ENCODE results near the gene BMPR2. TPM values are rescaled to one million over a fixed set of nuclear protein-coding genes. Genes with fewer than 3 reads are reported as not detected.

Gene BMPR2
- total RNA-seq, 1 donor from 2014 or later, result 11.8 TPM

DNA sequence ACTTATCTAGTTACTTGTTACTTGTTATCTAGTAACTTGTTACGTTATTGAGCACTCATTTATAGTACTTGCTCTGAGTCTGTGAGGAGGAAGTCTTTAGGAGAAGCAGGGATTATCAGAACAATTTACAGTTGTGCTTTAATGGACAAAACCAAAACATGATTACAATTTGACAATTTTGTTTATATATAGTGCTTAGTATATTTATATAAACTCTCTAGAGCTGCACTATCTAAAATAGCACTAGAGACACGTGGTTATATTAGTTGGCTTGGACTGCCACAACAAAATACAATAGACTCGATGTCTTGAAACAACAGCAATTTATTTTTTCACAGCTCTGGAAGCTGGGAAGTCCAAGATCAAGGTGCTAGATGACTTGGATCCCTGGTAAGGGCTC is 78.4 kb downstream of the BMPR2 start:
- H3K4me1 ChIP-seq, result no peaks in the 10 kb centered on the region
- H3K27me3 ChIP-seq, result no peaks in the 10 kb centered on the region
- no peak overlapping the region for H3K4me2 ChIP-seq
- Mint-ChIP-seq H3K4me3 (no peak overlapping the region), H3K4me1 (no peaks in the 10 kb centered on the region), H3K9me3 (peaks cover 2% of the 10 kb centered on the region), H3K27ac (no peak overlapping the region), H3K36me3 (peaks cover 13% of the 10 kb centered on the region), H3K27me3 (ENCODE audit: insufficient read depth, low read depth) (peaks cover 2% of the 10 kb centered on the region)
- H3K4me3 ChIP-seq, result no peak overlapping the region
- no peak overlapping the region for H3K9ac ChIP-seq
- TF ChIP-seq EZH2 (IDR thresholded peaks at IDR 0.05) (no peak), EZH2phosphoT487 (IDR thresholded peaks at IDR 0.05) (no peak), CTCF (IDR thresholded peaks at IDR 0.05) (no peak)
- no peak for DNase-seq (ENCODE audit: low spot score)
- H3K36me3 ChIP-seq, result no peaks in the 10 kb centered on the region
- no peak overlapping the region for H2AFZ ChIP-seq (replicated peaks)
- no peak overlapping the region for H3K27ac ChIP-seq
- H3F3A ChIP-seq (ENCODE audit: low read depth), result no peaks in the 10 kb centered on the region
- H4K20me1 ChIP-seq (ENCODE audit: low read depth), result no peaks in the 10 kb centered on the region
- H3K79me2 ChIP-seq (ENCODE audit: low read depth), result no peaks in the 10 kb centered on the region
- H3K9me3 ChIP-seq (ENCODE audit: low read depth), result no peaks in the 10 kb centered on the region

DNA sequence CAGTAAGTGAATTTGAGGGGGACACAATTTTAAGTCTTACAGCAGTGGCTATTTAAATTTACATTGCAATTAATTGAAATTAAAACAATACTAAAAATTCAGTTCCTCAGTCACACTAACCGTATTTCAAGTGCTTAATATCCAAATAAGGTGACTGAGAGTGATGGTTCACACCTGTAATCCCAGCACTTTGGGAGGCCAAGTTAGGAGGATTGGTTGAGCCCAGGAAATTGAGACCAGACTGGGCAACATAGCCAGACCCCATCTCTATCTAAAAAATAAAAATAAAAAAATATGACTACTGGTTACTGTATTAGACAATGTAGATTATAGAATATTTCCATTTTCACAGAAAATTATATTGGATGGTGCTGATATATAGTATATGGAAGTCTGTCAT is 79.0 kb downstream of the BMPR2 start:
- Histone ChIP-seq H3K4me3 (no peak overlapping the region), H3K79me2 (ENCODE audit: low read depth) (no peaks in the 10 kb centered on the region), H3K4me2 (no peak overlapping the region), H3K36me3 (peaks cover 1% of the 10 kb centered on the region), H3K9ac (no peak overlapping the region), H2AFZ (replicated peaks) (no peak overlapping the region), H3K27ac (no peak overlapping the region), H3K9me3 (ENCODE audit: low read depth) (no peaks in the 10 kb centered on the region), H4K20me1 (ENCODE audit: low read depth) (no peaks in the 10 kb centered on the region), H3K4me1 (no peaks in the 10 kb centered on the region), H3K27me3 (no peaks in the 10 kb centered on the region), H3F3A (ENCODE audit: low read depth) (no peaks in the 10 kb centered on the region)
- H3K4me3 Mint-ChIP-seq, result no peak overlapping the region
- no peak for DNase-seq (ENCODE audit: low spot score)
- H3K27me3 Mint-ChIP-seq (ENCODE audit: insufficient read depth, low read depth), result peaks cover 2% of the 10 kb centered on the region
- no peak for TF ChIP-seq EZH2 (IDR thresholded peaks at IDR 0.05)
- no peak overlapping the region for H3K27ac Mint-ChIP-seq
- peaks cover 2% of the 10 kb centered on the region for H3K9me3 Mint-ChIP-seq
- no peaks in the 10 kb centered on the region for H3K4me1 Mint-ChIP-seq
- peaks cover 14% of the 10 kb centered on the region for H3K36me3 Mint-ChIP-seq

DNA sequence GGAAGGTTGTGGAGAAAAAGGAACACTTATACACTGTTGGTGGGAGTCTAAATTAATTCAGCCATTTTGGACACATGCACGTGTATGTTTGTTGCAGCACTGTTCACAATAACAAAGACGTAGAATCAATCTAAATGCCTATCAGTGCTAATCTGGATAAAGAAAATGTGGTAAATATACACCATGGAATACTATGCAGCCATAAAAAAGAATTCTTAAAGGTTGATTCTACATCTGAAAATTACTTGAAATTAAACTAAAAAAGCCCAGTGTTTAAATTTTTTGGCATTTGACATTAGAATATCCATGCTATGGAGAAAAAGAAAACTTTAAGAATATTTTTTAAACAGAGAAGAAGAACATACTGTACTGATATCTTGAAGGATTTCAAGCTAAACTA is 84.0 kb downstream of the BMPR2 start:
- DNase-seq (ENCODE audit: low spot score), result no peak
- no peaks in the 10 kb centered on the region for H4K20me1 ChIP-seq (ENCODE audit: low read depth)
- H3F3A ChIP-seq (ENCODE audit: low read depth), result no peaks in the 10 kb centered on the region
- Mint-ChIP-seq H3K27me3 (ENCODE audit: insufficient read depth, low read depth) (peaks cover 2% of the 10 kb centered on the region), H3K27ac (no peak overlapping the region), H3K4me3 (no peak overlapping the region), H3K4me1 (no peaks in the 10 kb centered on the region), H3K9me3 (peaks cover 2% of the 10 kb centered on the region), H3K36me3 (peaks cover 13% of the 10 kb centered on the region)
- no peaks in the 10 kb centered on the region for H3K9me3 ChIP-seq (ENCODE audit: low read depth)
- no peak overlapping the region for H3K4me2 ChIP-seq
- H3K9ac ChIP-seq, result no peak overlapping the region
- no peak overlapping the region for H3K27ac ChIP-seq
- no peak overlapping the region for H2AFZ ChIP-seq (replicated peaks)
- no peaks in the 10 kb centered on the region for H3K4me1 ChIP-seq
- H3K27me3 ChIP-seq, result no peaks in the 10 kb centered on the region
- no peak for TF ChIP-seq EZH2phosphoT487 (IDR thresholded peaks at IDR 0.05)
- no peak for TF ChIP-seq CTCF (IDR thresholded peaks at IDR 0.05)
- TF ChIP-seq EZH2 (IDR thresholded peaks at IDR 0.05), result no peak
- H3K4me3 ChIP-seq, result no peak overlapping the region
- no peaks in the 10 kb centered on the region for H3K79me2 ChIP-seq (ENCODE audit: low read depth)
- H3K36me3 ChIP-seq, result peaks cover 4% of the 10 kb centered on the region

- H3K4me1 ChIP-seq, result no peaks in the 10 kb centered on the region
- Mint-ChIP-seq H3K27ac (no peak overlapping the region), H3K36me3 (peaks cover 22% of the 10 kb centered on the region), H3K9me3 (no peaks in the 10 kb centered on the region), H3K27me3 (ENCODE audit: insufficient read depth, low read depth) (peaks cover 4% of the 10 kb centered on the region), H3K4me3 (no peak overlapping the region), H3K4me1 (peaks cover 6% of the 10 kb centered on the region)
- no peak for DNase-seq (ENCODE audit: low spot score)
- no peaks in the 10 kb centered on the region for H3K79me2 ChIP-seq (ENCODE audit: low read depth)
- no peaks in the 10 kb centered on the region for H3F3A ChIP-seq (ENCODE audit: low read depth)
- H3K36me3 ChIP-seq, result no peaks in the 10 kb centered on the region
- no peaks in the 10 kb centered on the region for H3K27me3 ChIP-seq
- H4K20me1 ChIP-seq (ENCODE audit: low read depth), result no peaks in the 10 kb centered on the region
- H3K4me2 ChIP-seq, result no peak overlapping the region
- H3K9me3 ChIP-seq (ENCODE audit: low read depth), result no peaks in the 10 kb centered on the region
- no peak overlapping the region for H2AFZ ChIP-seq (replicated peaks)
- H3K27ac ChIP-seq, result no peak overlapping the region
- H3K4me3 ChIP-seq, result no peak overlapping the region
- H3K9ac ChIP-seq, result no peak overlapping the region
- TF ChIP-seq EZH2phosphoT487 (IDR thresholded peaks at IDR 0.05) (no peak), CTCF (IDR thresholded peaks at IDR 0.05) (no peak), EZH2 (IDR thresholded peaks at IDR 0.05) (no peak)
Measured at GRCh38 chr2:202479090-202479489, 103.0 kb downstream of the BMPR2 start.
